Measurements from ENCODE around the gene NPAS3.

The NPAS3 gene

GRCh38 chr14:33686218-33686617 is 747.5 kb downstream of the NPAS3 start:
- Histone ChIP-seq H3K9me3 (ENCODE audit: low read depth, low read length) (no peaks in the 10 kb centered on the region), H3K9ac (ENCODE audit: insufficient read length) (no peak overlapping the region), H3K36me3 (ENCODE audit: insufficient read depth, low read length) (no peaks in the 10 kb centered on the region), H3K4me3 (no peak overlapping the region), H3K27ac (no peak overlapping the region)
- no peak for DNase-seq (ENCODE audit: low read depth, low spot score)
- no peak for TF ChIP-seq FOXP2 (optimal IDR thresholded peaks at IDR 0.05; ENCODE audit: control extremely low read depth, extremely low read length, insufficient read depth)
- TF ChIP-seq POLR2AphosphoS5 (IDR thresholded peaks at IDR 0.05; ENCODE audit: borderline replicate concordance, low read depth, low read length) = no peak
- TF ChIP-seq EZH2 (IDR thresholded peaks at IDR 0.05) = no peak

- DNase-seq (ENCODE audit: low read depth, low spot score) = no peak
- no peak overlapping the region for H3K27ac ChIP-seq
- no peak overlapping the region for H3K4me3 ChIP-seq
- no peak overlapping the region for H3K9ac ChIP-seq (ENCODE audit: insufficient read length)
- no peaks in the 10 kb centered on the region for H3K9me3 ChIP-seq (ENCODE audit: low read depth, low read length)
- H3K36me3 ChIP-seq (ENCODE audit: insufficient read depth, low read length) = no peaks in the 10 kb centered on the region
- TF ChIP-seq POLR2AphosphoS5 (IDR thresholded peaks at IDR 0.05; ENCODE audit: borderline replicate concordance, low read depth, low read length) (no peak), FOXP2 (optimal IDR thresholded peaks at IDR 0.05; ENCODE audit: control extremely low read depth, extremely low read length, insufficient read depth) (no peak), EZH2 (IDR thresholded peaks at IDR 0.05) (no peak)
These were observed 748.2 kb downstream of the NPAS3 start for GRCh38 chr14:33686856-33687255.

GRCh38 chr14:33689680-33690079 is 751.0 kb downstream of the NPAS3 start:
- DNase-seq (ENCODE audit: low read depth, low spot score) = no peak
- no peaks in the 10 kb centered on the region for H3K9me3 ChIP-seq (ENCODE audit: low read depth, low read length)
- no peak overlapping the region for H3K27ac ChIP-seq
- H3K4me3 ChIP-seq = no peak overlapping the region
- no peak for TF ChIP-seq POLR2AphosphoS5 (IDR thresholded peaks at IDR 0.05; ENCODE audit: borderline replicate concordance, low read depth, low read length)
- no peak for TF ChIP-seq FOXP2 (optimal IDR thresholded peaks at IDR 0.05; ENCODE audit: control extremely low read depth, extremely low read length, insufficient read depth)
- no peak for TF ChIP-seq EZH2 (IDR thresholded peaks at IDR 0.05)
- H3K36me3 ChIP-seq (ENCODE audit: insufficient read depth, low read length) = no peaks in the 10 kb centered on the region
- no peak overlapping the region for H3K9ac ChIP-seq (ENCODE audit: insufficient read length)

DNA sequence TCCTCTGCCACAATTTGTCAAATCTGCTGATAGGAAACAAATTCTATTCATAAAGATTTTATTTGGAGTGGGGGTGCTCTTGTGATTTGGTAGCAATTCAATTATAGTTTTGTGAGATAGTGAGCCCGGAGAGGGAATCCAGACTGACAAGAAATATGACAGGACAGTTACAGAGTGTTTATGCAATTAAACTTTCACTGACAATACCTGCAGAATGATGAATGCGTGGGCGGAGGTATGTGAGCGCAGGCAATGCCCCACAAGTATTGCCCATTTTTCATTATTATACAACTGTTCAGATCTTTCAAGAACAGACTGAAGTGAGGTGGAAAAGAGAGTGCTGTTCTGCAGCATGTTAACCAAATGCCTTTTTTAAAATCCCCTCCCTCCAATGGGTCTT is 753.2 kb downstream of the NPAS3 start:
- H3K9ac ChIP-seq (ENCODE audit: insufficient read length) = no peak overlapping the region
- H3K9me3 ChIP-seq (ENCODE audit: low read depth, low read length) = no peaks in the 10 kb centered on the region
- no peaks in the 10 kb centered on the region for H3K36me3 ChIP-seq (ENCODE audit: insufficient read depth, low read length)
- H3K27ac ChIP-seq = no peak overlapping the region
- H3K4me3 ChIP-seq = no peak overlapping the region
- no peak for TF ChIP-seq FOXP2 (optimal IDR thresholded peaks at IDR 0.05; ENCODE audit: control extremely low read depth, extremely low read length, insufficient read depth)
- TF ChIP-seq POLR2AphosphoS5 (IDR thresholded peaks at IDR 0.05; ENCODE audit: borderline replicate concordance, low read depth, low read length) = no peak
- no peak for TF ChIP-seq EZH2 (IDR thresholded peaks at IDR 0.05)
- DNase-seq (ENCODE audit: low read depth, low spot score) = no peak

DNA sequence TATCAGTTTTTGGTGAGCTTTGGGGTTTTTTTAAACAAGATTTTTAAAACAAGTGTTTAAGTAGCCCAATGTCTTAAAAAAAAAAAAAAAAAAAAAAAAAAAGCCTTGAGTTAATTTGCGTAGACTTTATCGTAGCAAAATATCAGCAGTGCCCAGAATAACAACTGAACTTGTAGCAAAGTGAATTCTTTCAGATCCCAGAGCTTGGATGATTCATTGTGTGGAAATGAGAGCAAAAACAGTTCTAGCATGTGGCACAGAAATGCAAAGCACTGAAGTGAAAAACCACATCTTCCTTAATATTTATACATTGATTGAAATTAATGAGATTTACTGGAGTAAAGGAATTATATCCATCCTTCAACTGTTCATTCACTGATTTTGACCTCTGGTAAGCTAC is 754.1 kb downstream of the NPAS3 start:
- H3K9ac ChIP-seq (ENCODE audit: insufficient read length) = no peak overlapping the region
- TF ChIP-seq FOXP2 (optimal IDR thresholded peaks at IDR 0.05; ENCODE audit: control extremely low read depth, extremely low read length, insufficient read depth) (no peak), EZH2 (IDR thresholded peaks at IDR 0.05) (no peak), POLR2AphosphoS5 (IDR thresholded peaks at IDR 0.05; ENCODE audit: borderline replicate concordance, low read depth, low read length) (no peak)
- H3K4me3 ChIP-seq = no peak overlapping the region
- no peaks in the 10 kb centered on the region for H3K9me3 ChIP-seq (ENCODE audit: low read depth, low read length)
- H3K27ac ChIP-seq = no peak overlapping the region
- no peaks in the 10 kb centered on the region for H3K36me3 ChIP-seq (ENCODE audit: insufficient read depth, low read length)
- DNase-seq (ENCODE audit: low read depth, low spot score) = no peak

DNA sequence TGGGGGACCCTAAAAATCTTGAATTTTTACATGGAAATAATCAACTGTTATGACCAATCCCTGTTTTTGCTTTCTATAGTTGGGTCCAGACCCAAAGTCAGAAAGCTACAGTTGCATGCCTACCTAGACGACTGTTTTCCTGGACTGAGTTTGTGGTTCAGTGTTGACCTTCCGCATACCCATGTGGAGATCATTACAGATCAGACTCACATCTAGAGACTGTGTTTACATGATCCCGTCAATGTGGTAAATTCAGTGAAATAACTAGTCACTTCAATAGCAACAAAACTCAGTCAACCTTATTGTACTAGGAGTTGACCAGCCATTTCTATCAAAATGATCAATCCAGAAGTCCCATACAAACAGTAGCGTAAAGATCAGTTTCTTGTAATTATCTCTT is 754.6 kb downstream of the NPAS3 start:
- Histone ChIP-seq H3K4me3 (no peak overlapping the region), H3K36me3 (ENCODE audit: insufficient read depth, low read length) (no peaks in the 10 kb centered on the region), H3K27ac (no peak overlapping the region), H3K9me3 (ENCODE audit: low read depth, low read length) (no peaks in the 10 kb centered on the region), H3K9ac (ENCODE audit: insufficient read length) (no peak overlapping the region)
- DNase-seq (ENCODE audit: low read depth, low spot score) = no peak
- no peak for TF ChIP-seq FOXP2 (optimal IDR thresholded peaks at IDR 0.05; ENCODE audit: control extremely low read depth, extremely low read length, insufficient read depth)
- TF ChIP-seq POLR2AphosphoS5 (IDR thresholded peaks at IDR 0.05; ENCODE audit: borderline replicate concordance, low read depth, low read length) = no peak
- TF ChIP-seq EZH2 (IDR thresholded peaks at IDR 0.05) = no peak

- TF ChIP-seq EZH2 (IDR thresholded peaks at IDR 0.05) (no peak), FOXP2 (optimal IDR thresholded peaks at IDR 0.05; ENCODE audit: control extremely low read depth, extremely low read length, insufficient read depth) (no peak), POLR2AphosphoS5 (IDR thresholded peaks at IDR 0.05; ENCODE audit: borderline replicate concordance, low read depth, low read length) (no peak)
- H3K9ac ChIP-seq (ENCODE audit: insufficient read length) = no peak overlapping the region
- DNase-seq (ENCODE audit: low read depth, low spot score) = no peak
- no peaks in the 10 kb centered on the region for H3K36me3 ChIP-seq (ENCODE audit: insufficient read depth, low read length)
- H3K4me3 ChIP-seq = no peak overlapping the region
- no peak overlapping the region for H3K27ac ChIP-seq
- H3K9me3 ChIP-seq (ENCODE audit: low read depth, low read length) = no peaks in the 10 kb centered on the region
These were observed 757.5 kb downstream of the NPAS3 start for GRCh38 chr14:33696165-33696564.

- no peak for DNase-seq (ENCODE audit: low read depth, low spot score)
- Histone ChIP-seq H3K36me3 (ENCODE audit: insufficient read depth, low read length) (no peaks in the 10 kb centered on the region), H3K9me3 (ENCODE audit: low read depth, low read length) (no peaks in the 10 kb centered on the region), H3K27ac (no peak overlapping the region), H3K9ac (ENCODE audit: insufficient read length) (no peak overlapping the region), H3K4me3 (no peak overlapping the region)
- TF ChIP-seq EZH2 (IDR thresholded peaks at IDR 0.05) (no peak), FOXP2 (optimal IDR thresholded peaks at IDR 0.05; ENCODE audit: control extremely low read depth, extremely low read length, insufficient read depth) (no peak), POLR2AphosphoS5 (IDR thresholded peaks at IDR 0.05; ENCODE audit: borderline replicate concordance, low read depth, low read length) (no peak)
These were observed 760.8 kb downstream of the NPAS3 start for GRCh38 chr14:33699300-33699983.

GRCh38 chr14:33700052-33700451 is 761.4 kb downstream of the NPAS3 start:
- no peaks in the 10 kb centered on the region for H3K9me3 ChIP-seq (ENCODE audit: low read depth, low read length)
- H3K4me3 ChIP-seq = no peak overlapping the region
- DNase-seq (ENCODE audit: low read depth, low spot score) = no peak
- H3K9ac ChIP-seq (ENCODE audit: insufficient read length) = no peak overlapping the region
- TF ChIP-seq FOXP2 (optimal IDR thresholded peaks at IDR 0.05; ENCODE audit: control extremely low read depth, extremely low read length, insufficient read depth) (no peak), EZH2 (IDR thresholded peaks at IDR 0.05) (no peak), POLR2AphosphoS5 (IDR thresholded peaks at IDR 0.05; ENCODE audit: borderline replicate concordance, low read depth, low read length) (no peak)
- H3K36me3 ChIP-seq (ENCODE audit: insufficient read depth, low read length) = no peaks in the 10 kb centered on the region
- no peak overlapping the region for H3K27ac ChIP-seq
